ENCODE measurements around the gene CTXN1.

The CTXN1 gene

DNA sequence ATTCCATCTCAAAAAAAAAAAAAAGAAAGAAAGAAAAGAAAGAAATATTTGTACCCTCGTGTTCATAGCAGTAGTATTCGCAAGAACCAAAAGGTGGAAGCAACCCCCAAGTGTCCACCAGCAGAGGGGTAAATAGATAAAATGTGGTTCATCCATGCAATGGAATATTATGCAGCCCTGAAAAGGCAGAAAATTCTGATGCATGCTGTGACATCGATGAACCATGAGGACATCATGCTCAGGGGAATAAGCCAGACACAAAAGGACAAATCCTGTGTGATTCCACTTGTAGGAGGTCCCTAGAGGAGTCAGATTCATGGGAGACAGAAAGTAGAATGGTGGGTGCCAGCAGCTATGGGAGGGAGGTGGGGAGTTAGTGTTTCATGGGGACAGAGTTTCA is 44.0 kb downstream of the CTXN1 start:
- no peak for DNase-seq

DNA sequence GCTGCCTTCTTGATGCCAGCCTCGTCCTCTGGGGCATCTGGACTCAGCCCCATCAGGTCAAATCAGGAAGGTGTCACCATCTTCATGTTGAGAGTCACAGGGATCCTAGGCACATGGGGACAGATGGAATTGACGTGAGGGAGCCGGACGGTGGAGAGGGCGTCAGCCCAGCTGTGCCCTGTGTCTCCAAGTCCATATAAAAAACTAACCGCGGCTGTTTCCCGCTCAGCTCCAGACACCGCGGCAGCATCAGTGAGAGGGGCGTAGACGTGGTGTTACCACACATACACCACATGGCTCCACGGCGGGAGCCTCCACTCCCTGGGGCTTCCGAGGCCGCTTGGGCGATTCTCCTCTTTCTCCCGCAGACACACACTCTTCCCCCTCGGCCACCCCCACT is 46.1 kb downstream of the CTXN1 start:
- DNase-seq = no peak

DNA sequence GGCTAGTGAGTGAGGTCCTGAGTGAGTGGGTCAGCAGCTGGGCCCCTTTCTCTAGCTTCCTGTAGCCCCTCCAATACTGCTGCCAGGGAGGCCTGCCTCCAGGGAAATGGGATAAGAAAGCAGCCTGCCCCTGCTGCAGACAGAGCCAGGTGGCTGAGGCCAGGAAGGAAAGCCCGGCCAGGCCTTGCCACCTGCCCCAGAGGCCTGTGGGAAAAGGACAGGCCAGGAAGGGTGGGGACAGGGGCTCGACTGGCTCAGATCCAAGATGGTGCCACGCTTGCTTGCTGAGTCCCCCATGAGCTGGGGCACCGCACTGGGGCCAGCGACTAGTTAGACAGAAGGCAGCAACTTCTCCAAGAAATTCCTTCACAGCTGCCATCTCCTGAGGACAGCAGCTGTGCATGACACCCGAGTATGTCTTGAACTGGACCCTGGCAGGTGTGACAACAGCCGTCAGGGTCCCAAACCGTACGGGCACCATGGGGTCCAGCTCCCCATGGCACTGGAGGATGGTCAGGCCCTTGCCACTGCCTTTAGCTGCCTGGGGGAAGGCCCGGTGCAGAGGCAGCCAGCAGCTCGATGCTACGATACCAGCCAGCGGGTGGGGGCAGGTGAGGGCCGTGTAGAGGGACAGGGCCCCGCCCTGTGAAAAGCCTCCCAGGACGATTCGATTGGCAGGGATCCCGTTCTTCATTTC is 46.7 kb downstream of the CTXN1 start:
- DNase-seq = no peak

DNA sequence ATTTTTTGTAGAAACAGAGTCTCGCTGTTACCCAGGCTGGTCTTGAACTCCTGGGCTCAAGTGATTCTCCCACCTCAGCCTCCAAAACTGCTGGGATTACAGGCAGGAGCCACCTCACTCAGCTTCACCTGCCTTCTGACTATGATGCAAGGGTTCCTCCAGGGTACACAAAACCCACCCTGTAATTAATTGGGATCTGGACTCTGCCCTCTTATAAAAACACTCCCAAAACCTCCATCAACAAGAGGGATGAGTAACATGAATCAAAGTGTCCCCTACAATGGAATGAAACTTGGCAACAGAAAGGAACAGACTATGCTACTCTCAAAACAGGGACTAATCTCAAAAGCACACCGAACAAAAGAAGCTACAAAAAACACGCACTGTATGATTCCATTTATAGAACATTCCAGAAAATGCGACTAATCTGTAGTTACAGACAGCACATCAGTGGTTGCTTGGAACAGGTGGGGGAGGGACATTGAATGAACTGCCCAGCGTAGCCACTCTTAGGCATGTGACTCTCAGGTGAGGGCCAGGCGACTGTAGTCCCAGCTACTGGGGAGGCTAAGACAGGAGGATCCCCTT is 48.6 kb downstream of the CTXN1 start:
- no peak for DNase-seq

DNA sequence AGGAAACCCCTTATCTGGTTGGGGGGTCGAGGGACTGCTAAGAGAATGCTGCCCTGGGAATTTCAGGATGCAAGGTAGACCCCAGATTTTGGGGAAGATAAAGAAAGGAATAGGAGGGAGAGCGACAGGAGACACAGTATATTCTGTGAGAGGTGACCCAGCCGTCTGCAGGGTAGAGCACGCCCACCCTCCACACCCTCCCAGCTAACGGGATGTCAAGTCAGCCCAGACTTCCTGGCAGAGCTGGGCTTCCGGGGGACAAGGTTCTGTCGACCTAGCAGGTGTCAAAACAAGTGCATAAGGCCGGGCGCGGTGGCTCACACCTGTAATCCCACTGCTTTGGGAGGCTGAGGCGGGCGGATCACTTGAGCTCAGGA is 51.0 kb downstream of the CTXN1 start:
- no peak for DNase-seq

Data from nucleus accumbens (tissue), 56 donors.